HUDEP-2 (cell line): ENCODE results near the gene OSM.

Experiments used
- DNase-seq, 76 experiments: peaks; one replicate each; lab custom pipeline; 2025; ENCODE audit not compliant: unreplicated experiment in 76 of 76; lab: John Stamatoyannopoulos, UW

The OSM gene

DNA sequence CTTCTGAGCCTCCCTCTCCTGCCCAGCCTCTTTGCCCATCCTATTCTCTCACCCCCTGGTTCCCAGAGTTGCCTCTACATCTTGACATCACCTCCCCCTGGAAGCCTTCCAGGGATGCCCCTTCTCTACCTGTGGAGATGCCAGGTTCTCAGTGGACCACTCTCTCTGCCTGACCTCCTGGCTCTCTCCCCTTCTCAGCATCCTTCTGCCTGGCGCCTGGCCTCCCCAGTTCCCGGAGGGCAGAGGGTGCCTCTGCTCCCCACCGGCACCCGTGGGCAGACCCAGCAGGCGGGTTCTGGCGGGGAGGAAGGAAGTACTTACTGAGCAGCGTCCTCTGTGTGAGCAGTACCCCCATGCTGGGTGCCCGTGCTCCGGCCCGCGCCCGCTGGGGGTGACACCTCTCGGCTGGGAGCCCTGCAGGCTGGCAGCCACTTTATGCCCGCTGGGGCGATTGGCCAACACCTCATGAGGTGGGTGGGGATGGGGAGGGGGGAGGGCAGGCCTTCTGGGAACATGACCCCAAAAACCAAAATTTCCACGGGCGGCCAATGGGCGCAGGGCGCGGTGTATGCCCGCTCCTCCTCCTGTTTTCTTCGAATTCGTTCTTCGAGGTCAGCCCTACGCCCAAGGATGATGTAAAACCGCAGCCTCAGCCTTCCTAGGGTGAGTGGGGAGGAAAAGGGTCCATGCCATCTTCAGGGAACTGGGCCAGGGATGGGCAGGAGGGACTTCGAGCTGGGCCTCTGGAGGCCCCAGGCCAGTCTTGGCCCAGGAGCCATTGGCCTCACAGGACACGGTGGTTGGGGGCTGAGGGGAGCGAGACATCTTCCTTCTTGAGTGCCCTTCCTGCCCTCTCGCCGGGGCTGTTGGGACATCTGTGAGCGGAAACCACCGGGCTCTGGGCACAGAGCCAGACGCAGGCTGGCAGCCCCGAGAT is at the start of gene OSM:
Gene OSM, minus strand, starts transcription at position 407 of the 937 bp plus-strand sequence. Its CDS starts 52 bp downstream, at position 355.
- peak in 75 of 76 experiments; percentile 50 to 95 (median 83) for DNase-seq

DNA sequence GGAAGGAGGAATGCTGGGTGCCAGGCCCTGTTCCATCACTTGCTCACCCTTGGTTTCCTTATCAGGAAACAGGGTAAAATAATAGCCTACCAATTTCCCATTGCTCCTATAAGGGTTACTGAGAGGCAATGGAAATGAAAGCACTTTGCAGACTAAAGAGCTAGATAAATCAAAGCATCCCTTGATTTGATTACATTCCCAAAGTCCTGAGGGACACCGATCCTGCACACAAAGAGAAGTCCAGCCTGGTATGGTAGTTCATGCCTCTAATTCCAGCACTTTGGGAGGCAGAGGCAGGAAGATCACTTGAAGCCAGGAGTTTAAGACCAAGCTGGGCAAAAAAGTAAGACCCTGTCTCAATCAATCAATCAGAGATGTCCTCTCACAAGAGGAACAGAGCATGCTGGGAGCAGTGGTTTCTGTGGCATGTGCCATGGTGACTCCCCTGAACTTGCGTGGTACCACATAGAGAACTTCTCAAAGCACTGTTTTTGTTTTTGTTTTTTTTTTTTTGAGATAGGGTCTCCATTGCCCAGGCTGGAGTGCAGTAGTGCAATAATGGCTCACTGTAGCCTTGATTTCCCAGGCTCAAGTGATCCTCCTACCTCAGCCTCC is 49.4 kb upstream of the OSM start:
- DNase-seq: no peak

- no peak for DNase-seq
Measured at GRCh38 chr22:30314915-30315314, 48.3 kb upstream of the OSM start.

GRCh38 chr22:30313527-30314363 is 47.1 kb upstream of the OSM start:
- DNase-seq: no peak

GRCh38 chr22:30312053-30312452 is 45.4 kb upstream of the OSM start:
- peak in 3 of 76 experiments; percentile 9 to 22 (median 16) for DNase-seq

- peak in 7 of 76 experiments; percentile 11 to 22 (median 16) for DNase-seq
Measured at GRCh38 chr22:30310881-30311771, 44.5 kb upstream of the OSM start.

- DNase-seq: peak in 3 of 76 experiments; percentile 10 to 15 (median 15)
Measured at GRCh38 chr22:30309951-30310741, 43.5 kb upstream of the OSM start.

DNA sequence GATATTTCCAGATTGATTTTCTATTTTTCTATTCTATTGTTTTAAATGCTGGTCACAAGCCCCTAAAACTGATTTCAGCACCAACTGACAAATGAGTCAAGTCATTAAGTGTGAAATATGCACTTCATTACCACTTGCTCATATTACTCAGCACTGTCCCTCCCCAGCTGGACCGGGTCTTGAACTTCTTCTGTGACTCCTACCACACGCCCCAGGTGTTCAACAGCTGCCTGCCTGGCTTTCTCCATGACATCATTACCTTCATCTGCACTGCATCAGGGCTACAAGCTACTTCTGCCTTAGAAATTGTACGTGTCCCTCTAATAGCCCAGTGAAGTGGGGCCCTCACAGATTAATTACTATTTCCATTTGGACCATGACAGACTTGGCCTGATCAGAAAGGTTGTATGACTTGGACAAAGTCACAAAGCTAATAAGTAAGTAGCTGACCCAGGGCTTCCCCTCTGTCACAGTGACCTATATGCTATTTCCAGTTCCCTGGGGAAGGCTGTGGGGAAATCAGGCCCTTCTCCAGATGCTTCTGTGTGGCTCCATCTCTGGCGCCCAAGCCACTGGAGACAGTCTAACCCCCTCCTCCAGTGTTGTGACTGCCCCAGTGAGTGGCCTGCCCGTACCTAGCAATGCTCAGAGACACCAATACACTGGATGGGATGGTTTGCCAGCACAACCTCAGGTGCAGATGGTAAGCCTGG is 42.0 kb upstream of the OSM start:
- no peak for DNase-seq

DNA sequence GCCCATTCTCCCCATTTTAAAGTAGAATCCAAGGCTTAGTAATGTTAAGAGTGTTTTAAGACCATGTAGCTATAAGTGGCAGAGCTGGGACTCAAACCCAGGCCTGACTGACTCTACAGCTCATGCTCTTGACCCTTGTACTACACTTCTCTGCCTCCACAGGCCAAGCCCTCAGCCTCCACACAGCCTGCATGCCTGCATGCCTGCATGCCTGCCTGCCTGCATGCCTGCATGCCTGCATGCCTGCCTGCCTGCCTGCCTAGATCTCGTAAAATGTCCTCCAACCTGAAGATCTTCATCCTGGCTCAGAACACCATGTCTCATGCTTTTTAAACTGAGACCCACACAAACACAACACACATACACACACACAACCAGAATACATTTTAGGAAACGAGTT is 41.4 kb upstream of the OSM start:
- no peak for DNase-seq

- DNase-seq: no peak
Measured at GRCh38 chr22:30307041-30307574, 40.5 kb upstream of the OSM start.

DNA sequence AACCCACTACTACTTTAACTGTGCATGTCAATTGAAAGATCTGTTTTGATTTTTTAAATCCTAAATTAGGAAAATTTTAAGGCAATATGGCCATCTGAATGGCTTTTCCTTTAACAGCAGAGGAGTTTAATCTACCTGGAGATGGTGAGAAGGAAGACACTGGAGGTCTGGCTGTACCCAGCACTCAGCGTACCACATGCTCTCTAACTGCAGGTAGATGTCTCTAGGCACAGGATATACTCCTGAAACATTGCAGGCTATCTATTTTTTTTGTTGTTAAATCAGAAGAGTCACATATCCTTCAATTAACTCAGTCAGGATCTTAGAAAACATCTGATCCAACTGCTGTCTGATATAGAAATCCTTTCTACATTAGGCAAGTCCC is 40.0 kb upstream of the OSM start:
- DNase-seq: no peak

- peak in 25 of 76 experiments; percentile 19 to 78 (median 47) for DNase-seq
Measured at GRCh38 chr22:30305906-30306626, 39.4 kb upstream of the OSM start.

DNA sequence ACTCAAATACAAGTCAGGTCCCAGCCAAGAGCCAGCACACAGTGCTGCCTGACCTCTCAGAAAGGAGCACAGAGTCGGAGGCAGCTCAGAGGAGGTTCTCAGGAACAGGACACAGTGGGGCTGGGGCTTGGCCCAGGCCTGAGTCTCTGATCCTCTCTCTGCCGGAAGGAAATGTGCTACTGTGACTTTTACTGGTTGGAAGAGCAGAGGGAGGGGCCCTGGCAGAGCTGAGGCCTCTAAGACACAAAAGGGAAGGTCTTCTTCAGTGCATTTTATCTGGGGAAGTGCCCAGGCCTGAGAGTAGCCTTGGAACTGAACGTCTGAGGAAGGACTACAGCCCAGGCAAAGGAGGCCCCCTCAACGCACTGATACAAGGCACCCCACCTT is 38.9 kb upstream of the OSM start:
- peak in 52 of 76 experiments; percentile 9 to 76 (median 42) for DNase-seq

DNA sequence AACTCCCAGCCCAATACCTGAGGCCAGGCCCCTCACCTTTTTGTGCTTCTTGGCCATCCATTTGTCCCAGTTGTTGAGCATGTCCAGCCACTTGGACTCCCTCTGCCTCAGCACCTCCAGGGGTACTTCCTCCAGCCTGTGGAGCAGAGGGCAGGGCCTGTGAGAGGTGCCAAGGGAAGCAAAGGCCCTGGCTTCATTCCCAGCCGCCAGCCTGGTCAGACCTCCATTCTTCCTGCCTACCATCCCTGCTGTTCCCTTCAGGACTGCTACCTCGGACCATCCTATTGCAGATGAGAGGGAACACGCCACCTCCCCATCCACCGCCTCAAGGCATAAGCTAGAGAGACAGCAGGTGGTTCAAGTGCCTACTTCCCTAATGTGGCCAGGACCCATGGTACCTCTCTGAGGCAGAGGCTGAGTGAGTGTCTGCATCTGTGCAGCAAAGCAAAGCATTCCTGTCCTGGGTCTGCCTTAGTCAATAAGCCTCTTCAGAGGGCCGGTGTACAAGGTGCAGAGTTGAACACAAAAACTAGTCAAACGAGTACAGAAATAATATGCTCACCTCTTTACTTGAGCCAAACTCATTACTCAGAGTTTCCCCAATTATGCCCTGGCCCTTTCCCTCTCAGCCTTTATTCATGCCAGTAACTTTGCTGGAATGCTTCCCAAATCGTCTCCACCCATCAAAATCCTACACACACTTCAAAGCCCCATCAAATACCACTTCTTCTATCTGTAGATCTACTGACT is 38.0 kb upstream of the OSM start:
- DNase-seq: peak in 3 of 76 experiments; percentile 11 to 38 (median 17)

DNA sequence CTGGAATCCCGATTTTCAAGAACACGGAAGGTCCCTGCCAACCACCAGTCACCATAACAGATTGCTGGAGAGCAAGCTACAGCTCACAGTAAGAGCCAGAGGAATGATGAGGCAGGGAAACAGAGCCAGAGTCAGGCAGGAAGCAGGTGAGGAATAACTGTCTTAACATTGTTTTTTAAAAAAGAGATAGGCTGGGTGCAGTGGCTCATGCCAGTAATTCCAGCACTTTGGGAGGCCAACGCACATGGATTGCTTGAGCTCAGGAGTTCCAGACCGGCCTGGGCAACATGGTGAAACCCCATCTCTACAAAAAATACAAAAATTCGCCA is 36.1 kb upstream of the OSM start:
- no peak for DNase-seq

DNA sequence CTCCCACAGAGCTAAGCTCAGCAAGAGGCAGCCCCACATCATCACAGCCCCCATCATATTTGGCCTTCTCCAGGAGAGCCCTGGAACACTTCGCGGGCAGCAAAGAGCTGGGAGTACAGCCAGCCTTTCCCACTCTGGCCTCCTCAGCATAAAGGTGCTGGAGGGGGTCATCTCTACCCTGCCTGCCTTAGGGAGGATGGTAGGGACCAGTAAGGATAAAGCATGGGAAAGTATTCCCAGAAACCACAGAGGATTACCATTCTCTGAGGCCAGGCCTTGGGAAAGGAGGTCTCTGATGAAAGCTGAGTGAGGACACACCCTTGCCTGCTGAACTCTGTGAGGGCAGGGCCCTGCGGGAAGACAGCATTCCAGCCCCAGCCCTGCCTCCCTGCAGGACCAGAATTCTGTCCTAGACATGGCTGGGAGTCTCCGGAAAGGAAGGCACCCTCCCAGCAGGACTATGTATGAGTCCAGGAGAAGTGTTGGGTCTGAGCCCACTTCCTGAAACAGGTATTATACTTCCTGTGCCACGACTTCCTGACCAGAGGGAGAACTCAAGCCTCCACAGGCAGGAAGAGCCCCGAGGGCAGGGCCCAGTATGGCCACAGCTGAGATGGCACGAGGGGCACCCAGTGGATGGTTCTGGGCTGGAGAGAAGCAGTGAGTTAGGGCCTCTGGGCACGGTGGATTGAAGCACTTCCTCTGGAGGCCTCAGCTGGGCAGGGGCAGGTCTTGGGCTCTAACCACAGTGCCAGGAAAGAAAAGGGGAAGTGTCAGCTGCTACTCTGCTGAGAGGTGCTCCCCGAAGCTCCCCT is 35.6 kb upstream of the OSM start:
- DNase-seq: peak in 21 of 76 experiments; percentile 12 to 44 (median 29)
